ENCODE measurements around the gene ADAMTS3. TPM values are rescaled to one million over a fixed set of nuclear protein-coding genes. Genes with fewer than 3 reads are reported as not detected.

The ADAMTS3 gene
- total and polyA plus RNA-seq, 9 of the 15 experiments (the other 6 are each of a cell fraction or from before 2014, with no cell fraction given), result 4.0 to 18.0 (median 12.1) TPM

DNA sequence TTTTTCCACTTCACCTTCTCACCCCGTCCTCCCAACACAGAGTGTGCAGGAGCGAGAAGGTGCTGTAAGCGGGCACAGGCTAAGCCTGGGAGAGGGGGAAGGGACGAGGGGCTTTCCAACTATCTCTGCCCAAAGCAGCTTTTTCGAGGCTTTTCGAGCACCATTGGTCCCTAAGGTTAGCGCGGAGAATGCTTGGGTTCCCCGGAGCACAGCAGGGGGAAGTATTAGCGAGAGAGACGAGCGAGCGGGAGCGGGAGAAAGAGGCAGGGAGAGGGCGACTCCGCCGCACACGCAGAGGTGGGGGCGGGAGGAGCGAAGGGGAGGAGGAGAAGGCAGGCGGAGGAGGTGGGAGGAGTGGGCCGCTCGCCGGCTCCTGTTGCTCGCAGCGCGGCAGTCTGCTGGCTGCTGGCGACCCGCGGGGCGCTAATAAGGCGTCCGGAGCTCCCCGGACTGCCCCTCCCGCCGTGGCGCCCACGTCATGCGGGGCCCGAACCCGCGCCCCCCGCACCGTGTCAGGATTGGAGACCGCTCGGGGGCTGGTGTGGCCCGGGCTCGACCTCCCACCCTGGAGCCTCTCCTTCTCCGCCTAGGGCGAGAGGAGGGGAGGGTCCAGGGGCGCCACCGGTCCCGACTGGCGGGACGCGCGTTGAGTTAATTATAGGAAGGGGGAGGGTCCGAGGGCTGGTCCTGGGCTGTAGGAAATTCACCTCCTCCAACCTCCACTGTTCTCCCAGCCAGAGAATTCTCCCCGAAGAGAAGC lies at the start of gene ADAMTS3 (continued):
- TF ChIP-seq MXI1 (IDR thresholded peaks at IDR 0.05; ENCODE audit: low read depth, low read length) (peak; percentile 11; the same call in 1 of the 2 replicates), GABPB2 (CRISPR knock-in tag; conservative IDR thresholded peaks at IDR 0.05) (no peak), FOXA3 (CRISPR knock-in tag; conservative IDR thresholded peaks at IDR 0.05 in 1 of 2, IDR thresholded peaks at IDR 0.05 in 1 of 2) (peak in 1 of 2 experiments; percentile 10; a peak in 1 of 4 replicates), GTF2E2 (tag; IDR thresholded peaks at IDR 0.05) (peak; percentile 88; the same call in 1 of the 2 replicates), TRIM24 (IDR thresholded peaks at IDR 0.05) (peak; percentile 19 to 41; a peak in 2 of 4 replicates), SAFB (IDR thresholded peaks at IDR 0.05; ENCODE audit: borderline replicate concordance, low read depth, low read length) (peak; percentile 71), NFYB (IDR thresholded peaks at IDR 0.05; ENCODE audit: extremely low read depth, insufficient read length) (no peak), MCM5 (IDR thresholded peaks at IDR 0.05; ENCODE audit: low read depth) (no peak)
- TF ChIP-seq, protein P1, sequence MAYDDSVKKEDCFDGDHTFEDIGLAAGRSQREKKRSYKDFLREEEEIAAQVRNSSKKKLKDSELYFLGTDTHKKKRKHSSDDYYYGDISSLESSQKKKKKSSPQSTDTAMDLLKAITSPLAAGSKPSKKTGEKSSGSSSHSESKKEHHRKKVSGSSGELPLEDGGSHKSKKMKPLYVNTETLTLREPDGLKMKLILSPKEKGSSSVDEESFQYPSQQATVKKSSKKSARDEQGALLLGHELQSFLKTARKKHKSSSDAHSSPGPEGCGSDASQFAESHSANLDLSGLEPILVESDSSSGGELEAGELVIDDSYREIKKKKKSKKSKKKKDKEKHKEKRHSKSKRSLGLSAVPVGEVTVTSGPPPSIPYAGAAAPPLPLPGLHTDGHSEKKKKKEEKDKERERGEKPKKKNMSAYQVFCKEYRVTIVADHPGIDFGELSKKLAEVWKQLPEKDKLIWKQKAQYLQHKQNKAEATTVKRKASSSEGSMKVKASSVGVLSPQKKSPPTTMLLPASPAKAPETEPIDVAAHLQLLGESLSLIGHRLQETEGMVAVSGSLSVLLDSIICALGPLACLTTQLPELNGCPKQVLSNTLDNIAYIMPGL (CRISPR knock-in tag; IDR thresholded peaks at IDR 0.05), result peak; percentile 69; the same call in 1 of the 2 replicates
- TF ChIP-seq, protein P2, sequence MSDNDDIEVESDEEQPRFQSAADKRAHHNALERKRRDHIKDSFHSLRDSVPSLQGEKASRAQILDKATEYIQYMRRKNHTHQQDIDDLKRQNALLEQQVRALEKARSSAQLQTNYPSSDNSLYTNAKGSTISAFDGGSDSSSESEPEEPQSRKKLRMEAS (CRISPR knock-in tag; IDR thresholded peaks at IDR 0.05), result peak; percentile 25; the same call in 1 of the 2 replicates
- TF ChIP-seq, protein P3, sequence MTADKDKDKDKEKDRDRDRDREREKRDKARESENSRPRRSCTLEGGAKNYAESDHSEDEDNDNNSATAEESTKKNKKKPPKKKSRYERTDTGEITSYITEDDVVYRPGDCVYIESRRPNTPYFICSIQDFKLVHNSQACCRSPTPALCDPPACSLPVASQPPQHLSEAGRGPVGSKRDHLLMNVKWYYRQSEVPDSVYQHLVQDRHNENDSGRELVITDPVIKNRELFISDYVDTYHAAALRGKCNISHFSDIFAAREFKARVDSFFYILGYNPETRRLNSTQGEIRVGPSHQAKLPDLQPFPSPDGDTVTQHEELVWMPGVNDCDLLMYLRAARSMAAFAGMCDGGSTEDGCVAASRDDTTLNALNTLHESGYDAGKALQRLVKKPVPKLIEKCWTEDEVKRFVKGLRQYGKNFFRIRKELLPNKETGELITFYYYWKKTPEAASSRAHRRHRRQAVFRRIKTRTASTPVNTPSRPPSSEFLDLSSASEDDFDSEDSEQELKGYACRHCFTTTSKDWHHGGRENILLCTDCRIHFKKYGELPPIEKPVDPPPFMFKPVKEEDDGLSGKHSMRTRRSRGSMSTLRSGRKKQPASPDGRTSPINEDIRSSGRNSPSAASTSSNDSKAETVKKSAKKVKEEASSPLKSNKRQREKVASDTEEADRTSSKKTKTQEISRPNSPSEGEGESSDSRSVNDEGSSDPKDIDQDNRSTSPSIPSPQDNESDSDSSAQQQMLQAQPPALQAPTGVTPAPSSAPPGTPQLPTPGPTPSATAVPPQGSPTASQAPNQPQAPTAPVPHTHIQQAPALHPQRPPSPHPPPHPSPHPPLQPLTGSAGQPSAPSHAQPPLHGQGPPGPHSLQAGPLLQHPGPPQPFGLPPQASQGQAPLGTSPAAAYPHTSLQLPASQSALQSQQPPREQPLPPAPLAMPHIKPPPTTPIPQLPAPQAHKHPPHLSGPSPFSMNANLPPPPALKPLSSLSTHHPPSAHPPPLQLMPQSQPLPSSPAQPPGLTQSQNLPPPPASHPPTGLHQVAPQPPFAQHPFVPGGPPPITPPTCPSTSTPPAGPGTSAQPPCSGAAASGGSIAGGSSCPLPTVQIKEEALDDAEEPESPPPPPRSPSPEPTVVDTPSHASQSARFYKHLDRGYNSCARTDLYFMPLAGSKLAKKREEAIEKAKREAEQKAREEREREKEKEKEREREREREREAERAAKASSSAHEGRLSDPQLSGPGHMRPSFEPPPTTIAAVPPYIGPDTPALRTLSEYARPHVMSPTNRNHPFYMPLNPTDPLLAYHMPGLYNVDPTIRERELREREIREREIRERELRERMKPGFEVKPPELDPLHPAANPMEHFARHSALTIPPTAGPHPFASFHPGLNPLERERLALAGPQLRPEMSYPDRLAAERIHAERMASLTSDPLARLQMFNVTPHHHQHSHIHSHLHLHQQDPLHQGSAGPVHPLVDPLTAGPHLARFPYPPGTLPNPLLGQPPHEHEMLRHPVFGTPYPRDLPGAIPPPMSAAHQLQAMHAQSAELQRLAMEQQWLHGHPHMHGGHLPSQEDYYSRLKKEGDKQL (CRISPR knock-in tag; IDR thresholded peaks at IDR 0.05; ENCODE audit: borderline replicate concordance), result no peak

All from K562 (cell line).